Measurements from ENCODE around the gene ITPRID1.

Gene ITPRID1

DNA sequence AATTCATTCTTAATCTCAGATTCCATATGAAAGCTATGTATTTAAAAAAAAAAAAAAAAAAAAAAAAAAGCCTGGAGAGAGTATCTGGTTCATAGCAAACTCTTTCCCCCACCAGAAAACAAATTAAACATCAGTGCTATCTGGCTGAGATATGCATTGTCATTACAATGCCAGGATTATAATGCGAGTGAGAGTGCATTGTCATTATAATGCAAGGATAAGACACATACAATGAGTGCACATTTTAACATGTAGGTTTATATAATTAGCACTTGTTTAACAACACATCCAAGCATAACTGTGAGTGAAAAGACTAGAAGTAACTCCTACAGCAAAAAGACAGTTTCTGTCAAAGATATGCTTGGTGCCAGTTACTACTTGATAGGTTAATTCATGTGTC, 48.1 kb downstream of the ITPRID1 start:
- no peak for DNase-seq (ENCODE audit: low read depth)
- no peak overlapping the region for H3K4me3 ChIP-seq (ENCODE audit: low read depth, low read length)
- TF ChIP-seq, protein P1, sequence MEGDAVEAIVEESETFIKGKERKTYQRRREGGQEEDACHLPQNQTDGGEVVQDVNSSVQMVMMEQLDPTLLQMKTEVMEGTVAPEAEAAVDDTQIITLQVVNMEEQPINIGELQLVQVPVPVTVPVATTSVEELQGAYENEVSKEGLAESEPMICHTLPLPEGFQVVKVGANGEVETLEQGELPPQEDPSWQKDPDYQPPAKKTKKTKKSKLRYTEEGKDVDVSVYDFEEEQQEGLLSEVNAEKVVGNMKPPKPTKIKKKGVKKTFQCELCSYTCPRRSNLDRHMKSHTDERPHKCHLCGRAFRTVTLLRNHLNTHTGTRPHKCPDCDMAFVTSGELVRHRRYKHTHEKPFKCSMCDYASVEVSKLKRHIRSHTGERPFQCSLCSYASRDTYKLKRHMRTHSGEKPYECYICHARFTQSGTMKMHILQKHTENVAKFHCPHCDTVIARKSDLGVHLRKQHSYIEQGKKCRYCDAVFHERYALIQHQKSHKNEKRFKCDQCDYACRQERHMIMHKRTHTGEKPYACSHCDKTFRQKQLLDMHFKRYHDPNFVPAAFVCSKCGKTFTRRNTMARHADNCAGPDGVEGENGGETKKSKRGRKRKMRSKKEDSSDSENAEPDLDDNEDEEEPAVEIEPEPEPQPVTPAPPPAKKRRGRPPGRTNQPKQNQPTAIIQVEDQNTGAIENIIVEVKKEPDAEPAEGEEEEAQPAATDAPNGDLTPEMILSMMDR (conservative IDR thresholded peaks at IDR 0.05; ENCODE audit: low read depth, low read length): no peak

DNA sequence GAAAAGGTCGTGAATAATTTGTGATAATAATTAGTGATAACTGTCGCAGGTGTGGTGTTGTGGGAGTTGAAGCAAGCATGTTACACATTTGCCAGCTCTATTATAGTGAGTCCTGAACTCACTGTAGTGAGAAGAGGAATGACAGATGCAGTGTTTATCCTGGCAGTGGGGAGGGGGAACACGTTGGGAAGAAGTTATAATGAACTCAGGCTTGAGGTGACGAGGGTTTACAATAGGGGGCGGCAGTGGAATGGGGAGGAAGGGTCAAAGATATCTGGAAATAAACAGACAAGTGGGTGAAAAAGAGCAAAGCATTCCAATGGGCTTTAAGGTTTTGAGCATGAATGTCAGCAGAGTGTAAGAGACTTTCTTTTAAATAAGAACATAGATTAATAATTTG, 49.6 kb downstream of the ITPRID1 start:
- no peak for DNase-seq (ENCODE audit: low read depth)
- H3K4me3 ChIP-seq (ENCODE audit: low read depth, low read length): no peak overlapping the region
- TF ChIP-seq, protein P1 (conservative IDR thresholded peaks at IDR 0.05; ENCODE audit: low read depth, low read length): no peak

DNA sequence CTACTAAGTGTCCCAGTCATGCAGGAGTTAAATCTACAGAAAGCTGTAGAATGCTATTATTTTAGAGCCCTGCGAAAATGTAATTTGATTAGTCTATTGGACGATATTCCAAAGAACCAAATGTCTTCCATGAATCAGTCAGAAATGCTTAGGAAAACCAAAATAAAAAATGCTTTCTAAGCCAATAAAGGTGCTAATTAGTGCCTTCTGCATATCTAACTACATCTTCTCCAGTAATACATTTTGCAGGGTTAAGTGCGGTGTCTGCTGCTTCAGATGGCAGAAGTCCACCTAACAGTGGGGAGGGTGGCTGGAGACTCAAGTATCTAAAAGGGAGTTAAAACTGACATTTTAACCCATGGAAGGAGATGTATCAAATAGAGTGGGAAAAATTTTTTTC, 50.1 kb downstream of the ITPRID1 start:
- no peak for DNase-seq (ENCODE audit: low read depth)
- no peak overlapping the region for H3K4me3 ChIP-seq (ENCODE audit: low read depth, low read length)
- TF ChIP-seq, protein P1 (conservative IDR thresholded peaks at IDR 0.05; ENCODE audit: low read depth, low read length): no peak

- DNase-seq (ENCODE audit: low read depth): no peak
- H3K4me3 ChIP-seq (ENCODE audit: low read depth, low read length): no peak overlapping the region
- TF ChIP-seq, protein P1 (conservative IDR thresholded peaks at IDR 0.05; ENCODE audit: low read depth, low read length): no peak
These were observed 50.8 kb downstream of the ITPRID1 start for GRCh38 chr7:31564661-31565060.

DNA sequence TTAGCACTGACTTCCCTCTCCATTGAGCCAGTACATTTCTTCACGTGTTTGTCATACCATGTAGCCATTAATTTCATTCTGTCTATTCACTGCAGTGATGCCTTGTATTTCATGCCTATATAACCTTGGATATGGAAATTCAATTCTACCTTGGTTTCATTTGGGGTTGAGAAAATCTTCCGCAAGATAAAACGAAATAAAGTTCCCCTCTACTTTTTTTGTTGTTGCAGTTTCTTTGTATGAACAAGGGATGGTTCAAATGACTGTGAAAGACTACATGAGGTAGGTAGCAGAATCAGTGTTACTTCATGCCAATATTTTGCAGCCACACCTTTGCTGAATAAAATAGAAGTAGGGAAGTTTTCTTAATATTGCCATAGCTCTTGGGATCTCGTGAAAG, 55.6 kb downstream of the ITPRID1 start:
- TF ChIP-seq, protein P1 (conservative IDR thresholded peaks at IDR 0.05; ENCODE audit: low read depth, low read length): no peak
- DNase-seq (ENCODE audit: low read depth): no peak
- no peak overlapping the region for H3K4me3 ChIP-seq (ENCODE audit: low read depth, low read length)

GRCh38 chr7:31583526-31583925, 69.6 kb downstream of the ITPRID1 start:
- TF ChIP-seq, protein P1 (conservative IDR thresholded peaks at IDR 0.05; ENCODE audit: low read depth, low read length): no peak
- DNase-seq (ENCODE audit: low read depth): no peak

DNA sequence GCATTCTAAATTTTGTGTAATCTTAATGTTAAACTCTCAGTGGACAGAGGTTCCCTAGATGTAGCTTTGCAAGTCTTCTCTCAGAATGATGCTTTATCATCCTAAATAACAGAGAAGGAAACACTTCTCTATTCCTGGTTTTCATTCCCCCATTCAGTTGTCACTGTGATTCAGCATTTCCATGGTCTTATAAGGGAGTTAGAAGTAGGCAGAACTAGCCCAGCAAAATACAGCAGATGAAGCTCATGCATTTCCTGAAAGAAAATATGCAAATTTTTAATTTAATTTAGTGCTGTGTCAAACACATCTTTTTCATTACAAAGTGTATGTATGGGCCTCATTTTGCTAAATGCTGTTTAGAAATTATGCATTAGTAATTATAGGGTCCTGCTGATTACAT, 70.1 kb downstream of the ITPRID1 start:
- no peak overlapping the region for H3K4me3 ChIP-seq (ENCODE audit: low read depth, low read length)
- TF ChIP-seq, protein P1 (conservative IDR thresholded peaks at IDR 0.05; ENCODE audit: low read depth, low read length): no peak
- DNase-seq (ENCODE audit: low read depth): no peak

More at GRCh38 chr7:31583526-31583925, 69.6 kb downstream of the ITPRID1 start:
- H3K4me3 ChIP-seq (ENCODE audit: low read depth, low read length): no peak overlapping the region
